C1 segment of cervical spinal cord (tissue), 14 donors: ENCODE results near the gene LRRC40.

ENCODE experiments used
- DNase-seq, 14 donors: peaks; one replicate each; lab custom pipeline; 2025; lab: John Stamatoyannopoulos, UW

Gene LRRC40

GRCh38 chr1:70115315-70115714 lies 90.1 kb downstream of the LRRC40 start:
- DNase-seq = no peak

- no peak for DNase-seq
These were observed 92.5 kb downstream of the LRRC40 start for GRCh38 chr1:70112838-70113237.

DNA sequence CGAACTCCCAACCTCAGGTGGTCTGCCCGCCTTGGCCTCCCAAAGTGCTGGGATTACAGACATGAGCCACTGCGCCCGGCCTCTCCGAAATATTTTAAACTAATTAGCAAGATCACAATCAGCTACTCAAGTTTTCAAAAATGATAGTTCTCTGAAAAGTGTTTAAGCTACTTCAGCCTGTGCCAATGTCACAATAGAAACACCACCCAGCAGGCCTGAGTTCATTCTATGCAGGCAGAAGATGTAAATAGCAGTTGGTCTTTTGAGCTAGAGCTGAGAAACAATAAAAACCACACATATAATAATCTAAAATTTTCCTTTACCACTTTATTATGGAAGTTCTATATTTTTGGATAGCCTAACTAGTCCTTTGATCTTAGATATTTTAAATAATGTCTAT lies 96.1 kb downstream of the LRRC40 start:
- DNase-seq = no peak

GRCh38 chr1:70103770-70104169 lies 101.6 kb downstream of the LRRC40 start:
- DNase-seq = no peak

DNA sequence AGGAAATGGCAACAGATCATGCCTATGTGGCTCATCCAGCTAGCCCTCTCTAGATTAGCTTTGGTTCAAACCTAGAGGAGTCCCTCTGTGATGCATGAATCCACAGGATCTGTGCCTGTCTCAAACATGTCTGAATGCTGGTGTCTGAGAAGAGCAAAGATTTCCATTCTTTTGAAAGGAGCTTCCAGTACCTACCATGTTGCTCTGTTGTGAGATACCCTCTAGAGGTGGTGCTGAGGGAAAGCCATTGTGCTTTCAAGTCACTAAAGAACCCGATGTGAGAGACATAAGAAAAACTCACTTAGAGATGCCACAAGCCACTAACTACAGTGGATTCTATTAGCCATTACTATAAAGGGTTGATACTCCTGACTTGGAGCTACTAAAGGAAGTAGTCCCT lies 103.6 kb downstream of the LRRC40 start:
- DNase-seq = no peak

DNA sequence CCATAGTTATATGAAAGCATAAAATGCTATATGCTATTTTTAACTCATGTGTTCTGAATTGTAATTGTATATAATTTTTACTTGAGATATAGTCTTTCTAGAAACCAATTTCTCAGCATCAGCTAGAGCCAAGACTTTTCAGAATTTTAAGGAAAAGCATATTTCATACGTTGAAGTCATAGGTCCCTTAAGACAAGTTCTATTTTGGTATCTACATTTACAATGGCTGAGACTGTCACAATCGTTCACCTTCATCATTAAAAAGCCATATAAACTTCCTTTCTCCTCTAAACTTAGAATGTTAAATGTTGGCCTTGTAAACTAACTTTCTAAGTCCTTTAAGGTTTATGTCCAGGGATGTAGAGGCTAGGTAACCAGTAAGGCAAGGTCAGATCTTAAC lies 104.1 kb downstream of the LRRC40 start:
- no peak for DNase-seq
